IPS DF 4.7 (cell line): ENCODE results near the gene CRADD.
"Not testable (repeated sequence)": the region's sequence is repeated elsewhere in the genome, so short reads cannot be mapped to it uniquely, and the experiment has no call there.

Source experiments
- DNase-seq: peaks from one replicate; pipeline ENCODE4 v3.0.0-alpha.2; 2013; ENCODE audit warnings: low spot score; ENCODE audit errors: extremely low read depth

The CRADD gene

DNA sequence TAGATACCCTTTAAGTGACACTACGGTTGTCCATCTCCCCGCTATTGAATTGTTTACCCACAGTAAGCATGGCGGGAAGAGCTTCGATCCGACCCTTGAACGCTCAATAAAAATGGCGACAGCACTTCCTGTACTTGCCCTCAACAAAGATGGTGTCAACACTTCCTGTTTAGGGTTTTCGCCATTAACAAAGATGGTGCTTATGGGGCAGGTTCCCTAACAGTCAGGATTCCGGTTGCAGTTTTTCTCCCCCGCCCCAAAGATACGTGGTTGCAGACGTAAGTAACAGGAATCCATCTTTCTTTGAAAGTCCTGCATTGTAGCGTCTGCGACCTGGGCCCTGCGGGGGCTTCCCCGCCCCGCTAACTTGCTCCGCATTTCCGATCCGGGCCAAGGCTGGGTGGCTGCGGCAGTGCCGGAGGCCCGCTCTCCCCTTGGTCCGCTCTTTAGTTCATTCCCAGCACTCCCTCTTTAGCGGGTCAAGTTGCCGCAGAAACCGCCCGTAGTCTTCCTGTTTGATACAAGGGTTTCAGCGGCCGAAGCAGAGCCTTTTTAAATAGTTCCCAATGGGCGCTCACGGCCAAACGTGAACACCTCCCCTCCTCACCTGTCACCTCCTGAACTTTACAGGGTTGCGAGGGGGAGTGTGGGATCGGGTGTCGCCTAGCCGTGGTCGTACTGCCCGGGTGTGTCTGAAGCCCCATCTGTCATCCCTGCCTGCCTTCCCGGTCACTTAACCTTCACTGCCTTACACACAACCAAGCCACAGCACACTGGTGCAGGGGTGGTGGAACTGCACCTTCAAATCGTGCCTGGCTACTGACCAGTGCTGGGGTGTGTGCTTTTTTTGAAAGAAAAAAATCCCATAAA, at the start of gene CRADD:
CRADD (plus strand) TSS at position 181 of the 870 bp plus-strand sequence.
- DNase-seq = peak; percentile 100

GRCh38 chr12:93632383-93632782, 44.8 kb upstream of the CRADD start:
- no peak for DNase-seq

DNA sequence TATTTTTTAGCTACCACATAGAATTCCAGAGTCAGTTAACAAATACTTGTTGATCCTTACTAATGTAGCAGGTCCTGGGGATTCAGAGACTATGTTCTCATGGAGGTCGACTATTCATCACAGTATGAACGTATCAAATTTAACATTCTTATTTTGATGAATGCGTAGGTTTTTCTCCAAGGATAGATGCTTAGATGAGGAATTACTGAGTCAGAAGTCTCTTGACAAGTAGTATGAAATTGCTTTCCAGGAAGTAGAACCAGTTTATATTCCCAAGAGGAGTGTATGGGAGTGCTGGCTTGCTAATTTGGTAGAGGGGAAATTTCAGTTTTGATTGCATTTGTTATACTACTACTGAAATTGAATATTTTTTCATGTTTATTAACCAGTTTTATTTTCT, 42.8 kb upstream of the CRADD start:
- DNase-seq = no peak

GRCh38 chr12:93636708-93637107, 40.5 kb upstream of the CRADD start:
- no peak for DNase-seq

GRCh38 chr12:93638095-93638494, 39.1 kb upstream of the CRADD start:
- no peak for DNase-seq

DNA sequence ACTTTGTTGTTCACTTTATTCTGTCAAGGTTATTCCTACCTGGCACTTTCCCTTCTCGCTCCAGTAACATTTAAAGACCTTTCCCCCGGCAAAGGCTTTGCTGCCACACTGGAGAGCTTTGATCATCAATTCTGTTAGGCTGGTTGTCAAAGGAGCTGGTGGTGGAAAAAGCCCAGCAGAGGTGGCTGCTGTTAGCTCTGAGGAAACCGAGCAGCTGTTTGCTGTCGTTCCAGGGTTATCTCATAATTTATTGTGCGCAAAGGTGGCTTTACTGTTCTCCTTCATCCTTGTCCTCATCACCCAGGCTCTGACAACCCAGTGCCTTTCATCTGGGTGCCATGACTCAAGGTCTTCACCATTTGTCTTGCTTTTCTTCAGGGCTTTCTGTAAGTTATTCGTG, 38.2 kb upstream of the CRADD start:
- DNase-seq = no peak

- no peak for DNase-seq
Observed at GRCh38 chr12:93639406-93639805, 37.8 kb upstream of the CRADD start.

DNA sequence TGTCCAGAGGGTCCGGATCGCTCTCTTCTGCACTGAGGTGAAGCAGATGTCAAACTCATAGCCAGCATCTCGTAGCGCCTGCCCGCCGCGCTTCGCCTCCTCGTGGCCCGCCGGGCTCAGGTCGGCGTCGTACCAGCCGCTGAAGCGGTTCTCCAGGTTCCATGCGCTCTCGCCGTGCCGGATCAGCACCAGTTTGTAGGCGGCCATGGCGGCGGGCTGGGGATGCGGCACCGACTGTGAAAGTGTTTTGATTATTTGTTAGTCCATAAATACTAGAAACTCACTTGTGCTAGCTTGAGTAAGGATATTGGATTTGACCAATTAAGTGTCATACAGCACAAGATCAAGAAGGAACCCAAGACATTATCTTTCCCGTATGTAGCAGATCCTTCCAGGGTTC, 35.8 kb upstream of the CRADD start:
- not testable (repeated sequence) for DNase-seq

DNA sequence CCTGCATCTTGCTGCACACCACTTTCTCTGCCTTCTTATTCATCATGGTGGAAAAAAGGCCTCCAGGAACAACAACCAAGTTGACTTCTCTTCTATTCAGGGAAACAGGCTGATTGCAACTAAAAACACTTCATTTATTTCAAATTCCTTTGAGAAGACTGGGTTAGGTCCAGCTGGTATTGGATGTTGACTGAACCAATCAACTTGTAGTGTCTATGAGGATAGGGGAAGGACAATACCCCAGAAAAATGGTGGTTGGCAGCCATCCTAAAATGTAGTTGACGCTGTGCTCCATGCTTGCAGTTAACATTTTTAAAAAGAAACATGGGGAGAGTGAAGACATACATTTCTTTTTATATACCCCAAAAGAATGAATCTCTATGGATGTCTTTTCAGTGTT, 34.4 kb upstream of the CRADD start:
- DNase-seq = no peak

- no peak for DNase-seq
Observed at GRCh38 chr12:93645702-93646101, 31.5 kb upstream of the CRADD start.

DNA sequence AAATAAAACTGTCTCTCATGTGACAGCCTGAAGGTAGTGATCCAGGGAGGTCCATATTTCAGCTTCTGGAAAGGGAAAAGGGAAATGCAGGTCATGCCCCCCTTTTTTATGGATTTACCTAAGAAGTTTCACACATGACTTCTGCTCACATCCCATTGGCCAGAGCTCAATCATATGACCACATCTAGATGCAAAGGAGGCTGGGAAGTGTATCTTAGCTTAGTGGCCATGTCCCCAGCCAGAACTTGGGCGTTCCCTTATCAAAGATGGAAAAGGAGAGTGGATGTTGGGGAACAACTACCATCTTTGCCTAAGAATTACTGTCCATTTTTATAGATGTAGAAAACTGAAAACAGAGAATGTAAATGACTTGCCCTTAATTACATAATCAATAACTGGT, 26.5 kb upstream of the CRADD start:
- DNase-seq = no peak

- DNase-seq = no peak
Observed at GRCh38 chr12:93653079-93653478, 24.1 kb upstream of the CRADD start.

DNA sequence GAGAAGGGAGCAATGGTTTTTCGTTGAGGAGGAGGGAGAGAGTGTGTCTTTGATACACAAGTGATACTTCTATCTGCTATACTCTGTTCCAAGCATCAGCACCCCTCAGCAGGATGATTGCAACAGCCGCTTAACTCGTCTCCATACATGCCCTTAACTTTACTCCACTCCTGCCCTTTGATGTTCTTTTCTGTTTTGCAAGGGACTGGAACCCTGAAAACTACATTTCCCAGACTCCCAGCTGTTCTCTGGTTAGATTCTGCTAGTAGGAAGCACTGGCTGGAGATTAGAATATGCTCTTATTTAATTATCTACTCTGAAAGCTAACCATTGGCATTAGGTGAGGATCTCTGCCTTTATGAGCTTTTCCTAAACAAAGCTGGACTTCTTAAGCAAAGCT, 23.5 kb upstream of the CRADD start:
- DNase-seq = no peak

DNA sequence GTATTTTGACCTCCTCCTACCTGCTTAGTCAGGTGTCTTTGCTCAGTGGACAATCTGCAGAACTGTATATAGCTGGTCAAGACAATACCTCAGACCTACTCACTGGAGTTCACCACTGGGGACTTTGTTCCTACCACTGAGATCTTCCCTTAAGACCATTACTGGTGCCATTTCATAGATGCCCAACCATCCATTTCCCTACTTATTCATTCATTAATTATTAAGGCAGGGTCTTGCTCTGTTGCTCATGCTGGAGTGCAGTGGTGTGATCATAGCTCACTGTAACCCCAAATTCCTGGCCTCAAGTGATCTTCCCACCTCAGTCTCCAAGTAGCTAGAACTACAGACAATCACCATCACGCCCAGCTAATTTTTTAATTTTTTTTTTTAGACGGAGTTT, 22.8 kb upstream of the CRADD start:
- DNase-seq = no peak

- DNase-seq = no peak
Observed at GRCh38 chr12:93657071-93657470, 20.1 kb upstream of the CRADD start.

GRCh38 chr12:93661021-93661420, 16.2 kb upstream of the CRADD start:
- no peak for DNase-seq

DNA sequence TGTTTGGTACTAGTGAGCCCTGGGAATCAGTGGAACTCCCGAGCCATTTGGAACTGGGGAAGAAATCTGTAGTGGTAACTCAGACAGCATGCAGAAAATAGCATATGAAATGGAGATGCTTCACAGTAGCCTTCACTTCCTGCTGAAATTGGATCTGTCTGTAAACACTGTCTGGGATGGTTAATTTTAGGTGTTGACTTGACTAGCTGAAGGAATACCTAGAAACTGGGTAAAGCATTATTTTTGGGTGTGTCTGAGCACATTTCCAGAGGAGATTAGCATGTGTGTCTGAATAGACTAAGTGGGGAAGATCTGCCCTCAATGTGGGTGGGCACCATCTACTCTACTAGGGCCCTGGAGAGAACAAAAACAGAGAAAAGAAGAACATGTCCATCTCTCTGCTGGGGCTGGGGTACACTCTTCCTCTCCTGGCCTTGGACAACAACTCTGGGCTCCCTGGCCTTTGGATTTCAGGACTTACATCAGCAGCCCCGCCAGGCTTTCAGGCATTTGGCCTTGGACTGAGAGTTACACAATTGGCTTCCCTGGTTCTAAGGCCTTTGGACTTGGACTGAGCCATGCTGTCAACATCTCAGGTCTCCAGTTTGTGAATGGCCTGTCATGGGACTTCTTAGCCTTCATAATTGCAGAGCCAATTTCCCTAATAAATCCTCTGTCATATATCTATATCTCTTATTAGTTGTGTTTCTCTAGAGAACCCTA, 14.0 kb upstream of the CRADD start:
- no peak for DNase-seq

GRCh38 chr12:93663729-93664084, 13.5 kb upstream of the CRADD start:
- DNase-seq = no peak

- no peak for DNase-seq
Observed at GRCh38 chr12:93664573-93665138, 12.5 kb upstream of the CRADD start.

DNA sequence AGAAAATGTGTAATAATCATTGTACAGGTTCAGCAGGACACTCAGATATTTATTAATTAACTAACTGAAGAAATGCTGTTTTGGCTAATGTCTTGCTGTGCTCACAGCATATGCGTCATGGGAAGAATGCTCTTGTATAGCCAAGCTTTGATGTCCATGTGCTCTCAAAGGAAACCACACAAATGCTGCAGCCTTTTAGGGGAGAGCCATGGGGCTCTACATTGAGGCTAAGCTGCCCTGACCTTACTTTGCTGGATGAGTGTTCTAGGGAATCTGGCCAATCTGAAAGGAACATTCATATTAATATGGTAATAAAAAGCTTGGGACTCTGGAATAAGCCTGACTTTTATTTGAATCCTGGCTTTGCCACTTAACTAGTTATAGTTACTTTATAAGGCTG, 9.5 kb upstream of the CRADD start:
- no peak for DNase-seq

DNA sequence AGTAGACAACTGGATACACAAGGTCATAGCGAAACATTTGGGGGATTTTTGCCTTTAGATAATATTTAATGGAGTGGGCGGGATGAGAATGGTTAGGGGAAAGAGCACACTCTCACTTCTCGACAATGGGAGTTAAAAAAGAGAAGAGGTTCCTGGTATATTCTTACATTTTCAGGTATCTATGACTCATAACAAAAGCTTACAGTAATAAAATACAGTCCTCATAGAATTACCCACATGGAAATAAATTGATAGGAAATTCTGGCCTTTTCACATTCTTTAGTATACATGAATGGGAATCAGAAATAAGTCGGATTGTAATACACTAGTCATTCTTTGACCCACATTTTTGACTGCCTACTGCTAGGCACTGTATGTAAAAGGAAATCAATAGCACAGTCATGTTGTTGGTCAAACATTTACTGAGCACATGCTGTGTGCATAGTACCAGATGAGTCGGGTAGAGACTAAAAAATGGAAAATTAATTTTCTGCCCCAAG, 8.2 kb upstream of the CRADD start:
- no peak for DNase-seq

GRCh38 chr12:93669452-93669851, 7.7 kb upstream of the CRADD start:
- DNase-seq = no peak
